Measurements from ENCODE around the gene CD6. TPM values are rescaled to one million over a fixed set of nuclear protein-coding genes. Genes with fewer than 3 reads are reported as not detected.

The CD6 gene
- total and polyA plus RNA-seq, 2 experiments from 2014 or later: 0.03 TPM; not detected in 1

GRCh38 chr11:60966890-60967289, 4.6 kb upstream of the CD6 start:
- 92% methylated on average over 4 of the region's 4 CpGs for WGBS (ENCODE audit: low lambda C conversion rate, missing lambda C conversion rate)
- no peaks in the 10 kb centered on the region for H3K79me2 ChIP-seq
- H3K4me1 ChIP-seq (ENCODE audit: insufficient read depth): no peaks in the 10 kb centered on the region
- H3K36me3 ChIP-seq (replicated peaks; ENCODE audit: insufficient read depth, low read depth): no peaks in the 10 kb centered on the region
- DNase-seq (ENCODE audit: low spot score): no peak
- H3K27ac ChIP-seq: no peak overlapping the region
- TF ChIP-seq EZH2 (IDR thresholded peaks at IDR 0.05; ENCODE audit: borderline replicate concordance): no peak
- TF ChIP-seq EZH2phosphoT487 (IDR thresholded peaks at IDR 0.05; ENCODE audit: low read depth, severe bottlenecking, unreplicated experiment): no peak
- TF ChIP-seq, protein P1, sequence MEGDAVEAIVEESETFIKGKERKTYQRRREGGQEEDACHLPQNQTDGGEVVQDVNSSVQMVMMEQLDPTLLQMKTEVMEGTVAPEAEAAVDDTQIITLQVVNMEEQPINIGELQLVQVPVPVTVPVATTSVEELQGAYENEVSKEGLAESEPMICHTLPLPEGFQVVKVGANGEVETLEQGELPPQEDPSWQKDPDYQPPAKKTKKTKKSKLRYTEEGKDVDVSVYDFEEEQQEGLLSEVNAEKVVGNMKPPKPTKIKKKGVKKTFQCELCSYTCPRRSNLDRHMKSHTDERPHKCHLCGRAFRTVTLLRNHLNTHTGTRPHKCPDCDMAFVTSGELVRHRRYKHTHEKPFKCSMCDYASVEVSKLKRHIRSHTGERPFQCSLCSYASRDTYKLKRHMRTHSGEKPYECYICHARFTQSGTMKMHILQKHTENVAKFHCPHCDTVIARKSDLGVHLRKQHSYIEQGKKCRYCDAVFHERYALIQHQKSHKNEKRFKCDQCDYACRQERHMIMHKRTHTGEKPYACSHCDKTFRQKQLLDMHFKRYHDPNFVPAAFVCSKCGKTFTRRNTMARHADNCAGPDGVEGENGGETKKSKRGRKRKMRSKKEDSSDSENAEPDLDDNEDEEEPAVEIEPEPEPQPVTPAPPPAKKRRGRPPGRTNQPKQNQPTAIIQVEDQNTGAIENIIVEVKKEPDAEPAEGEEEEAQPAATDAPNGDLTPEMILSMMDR (IDR thresholded peaks at IDR 0.05; ENCODE audit: poor library complexity): no peak
- H4K20me1 ChIP-seq (ENCODE audit: insufficient read depth, poor library complexity, severe bottlenecking): no peaks in the 10 kb centered on the region
- no peak overlapping the region for H3K4me2 ChIP-seq
- H3K4me3 ChIP-seq: no peak overlapping the region
- H3K9me2 ChIP-seq (replicated peaks; ENCODE audit: insufficient read depth): no peaks in the 10 kb centered on the region
- no peaks in the 10 kb centered on the region for H3K27me3 ChIP-seq
- H3K9me3 ChIP-seq (ENCODE audit: low read depth): no peaks in the 10 kb centered on the region
- no peak overlapping the region for H2AFZ ChIP-seq

GRCh38 chr11:60968223-60968622, 3.3 kb upstream of the CD6 start:
- H3K4me2 ChIP-seq: no peak overlapping the region
- no peaks in the 10 kb centered on the region for H3K79me2 ChIP-seq
- H3K27ac ChIP-seq: no peak overlapping the region
- H3K4me1 ChIP-seq (ENCODE audit: insufficient read depth): no peaks in the 10 kb centered on the region
- DNase-seq (ENCODE audit: low spot score): no peak
- no peaks in the 10 kb centered on the region for H3K9me2 ChIP-seq (replicated peaks; ENCODE audit: insufficient read depth)
- H3K9me3 ChIP-seq (ENCODE audit: low read depth): no peaks in the 10 kb centered on the region
- TF ChIP-seq EZH2phosphoT487 (IDR thresholded peaks at IDR 0.05; ENCODE audit: low read depth, severe bottlenecking, unreplicated experiment) (no peak), EZH2 (IDR thresholded peaks at IDR 0.05; ENCODE audit: borderline replicate concordance) (no peak)
- TF ChIP-seq, protein P1 (IDR thresholded peaks at IDR 0.05; ENCODE audit: poor library complexity): no peak
- WGBS (ENCODE audit: low lambda C conversion rate, missing lambda C conversion rate): 88% methylated on average over 1 of the region's 1 CpG
- no peak overlapping the region for H2AFZ ChIP-seq
- H4K20me1 ChIP-seq (ENCODE audit: insufficient read depth, poor library complexity, severe bottlenecking): no peaks in the 10 kb centered on the region
- H3K27me3 ChIP-seq: no peaks in the 10 kb centered on the region
- no peak overlapping the region for H3K4me3 ChIP-seq
- no peaks in the 10 kb centered on the region for H3K36me3 ChIP-seq (replicated peaks; ENCODE audit: insufficient read depth, low read depth)

DNA sequence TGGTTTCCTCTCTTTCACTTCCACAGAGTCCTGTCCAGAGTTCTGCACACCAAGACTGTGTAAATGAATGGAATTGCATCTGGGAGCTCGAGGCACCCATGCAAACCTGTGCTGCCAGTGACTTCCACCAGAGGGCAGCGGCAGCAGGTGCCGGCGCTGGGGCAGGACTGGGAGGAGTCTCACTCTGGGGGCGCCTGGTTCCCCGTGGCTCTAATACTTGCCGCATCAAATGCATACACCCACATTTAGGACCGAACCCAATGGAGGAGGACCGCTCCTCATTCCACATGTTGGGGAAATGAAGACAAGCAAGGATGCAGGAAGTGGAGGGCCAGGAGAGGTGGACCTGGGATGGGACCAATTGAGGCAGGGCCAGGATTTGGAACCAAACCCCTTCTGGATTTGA, 1.1 kb upstream of the CD6 start:
- H3K4me1 ChIP-seq (ENCODE audit: insufficient read depth): no peaks in the 10 kb centered on the region
- WGBS (ENCODE audit: low lambda C conversion rate, missing lambda C conversion rate): 34% methylated on average over 9 of the region's 9 CpGs
- H3K27ac ChIP-seq: no peak overlapping the region
- H3K4me2 ChIP-seq: no peak overlapping the region
- no peaks in the 10 kb centered on the region for H3K9me3 ChIP-seq (ENCODE audit: low read depth)
- H3K36me3 ChIP-seq (replicated peaks; ENCODE audit: insufficient read depth, low read depth): no peaks in the 10 kb centered on the region
- DNase-seq (ENCODE audit: low spot score): peak; percentile 63
- no peak for TF ChIP-seq EZH2 (IDR thresholded peaks at IDR 0.05; ENCODE audit: borderline replicate concordance)
- TF ChIP-seq EZH2phosphoT487 (IDR thresholded peaks at IDR 0.05; ENCODE audit: low read depth, severe bottlenecking, unreplicated experiment): no peak
- TF ChIP-seq, protein P1 (IDR thresholded peaks at IDR 0.05; ENCODE audit: poor library complexity): peak; percentile 64
- no peaks in the 10 kb centered on the region for H3K27me3 ChIP-seq
- H3K4me3 ChIP-seq: no peak overlapping the region
- no peaks in the 10 kb centered on the region for H4K20me1 ChIP-seq (ENCODE audit: insufficient read depth, poor library complexity, severe bottlenecking)
- no peaks in the 10 kb centered on the region for H3K9me2 ChIP-seq (replicated peaks; ENCODE audit: insufficient read depth)
- H2AFZ ChIP-seq: no peak overlapping the region
- no peaks in the 10 kb centered on the region for H3K79me2 ChIP-seq

GRCh38 chr11:60970890-60971289, 590 bp upstream of the CD6 start:
- no peaks in the 10 kb centered on the region for H3K9me2 ChIP-seq (replicated peaks; ENCODE audit: insufficient read depth)
- H3K36me3 ChIP-seq (replicated peaks; ENCODE audit: insufficient read depth, low read depth): no peaks in the 10 kb centered on the region
- H3K4me3 ChIP-seq: no peak overlapping the region
- H3K9me3 ChIP-seq (ENCODE audit: low read depth): no peaks in the 10 kb centered on the region
- H3K4me2 ChIP-seq: no peak overlapping the region
- TF ChIP-seq EZH2 (IDR thresholded peaks at IDR 0.05; ENCODE audit: borderline replicate concordance) (no peak), EZH2phosphoT487 (IDR thresholded peaks at IDR 0.05; ENCODE audit: low read depth, severe bottlenecking, unreplicated experiment) (no peak)
- TF ChIP-seq, protein P1 (IDR thresholded peaks at IDR 0.05; ENCODE audit: poor library complexity): no peak
- no peak overlapping the region for H3K27ac ChIP-seq
- 89% methylated on average over 5 of the region's 5 CpGs for WGBS (ENCODE audit: low lambda C conversion rate, missing lambda C conversion rate)
- no peaks in the 10 kb centered on the region for H3K4me1 ChIP-seq (ENCODE audit: insufficient read depth)
- H2AFZ ChIP-seq: no peak overlapping the region
- H3K27me3 ChIP-seq: no peaks in the 10 kb centered on the region
- H3K79me2 ChIP-seq: no peaks in the 10 kb centered on the region
- no peaks in the 10 kb centered on the region for H4K20me1 ChIP-seq (ENCODE audit: insufficient read depth, poor library complexity, severe bottlenecking)
- DNase-seq (ENCODE audit: low spot score): no peak
